Activated T-cell treated with anti-CD3 and anti-CD28 coated beads for 24 hours (primary cell): ENCODE results near the gene HPSE.
A peak's percentile ranks its signal among the peaks of the same experiment; 100 is the strongest.
"Not testable (repeated sequence)": the region's sequence is repeated elsewhere in the genome, so short reads cannot be mapped to it uniquely, and the experiment has no call there.

Experiments
- DNase-seq: peaks from one replicate; pipeline ENCODE4 v3.0.0-alpha.2; 2020; ENCODE audit warnings: low read depth

The HPSE gene

GRCh38 chr4:83331956-83332355 is 2.7 kb downstream of the HPSE start:
- no peak for DNase-seq

- DNase-seq, result no peak
Measured at GRCh38 chr4:83329521-83330110, 5.0 kb downstream of the HPSE start.

- DNase-seq, result no peak
Measured at GRCh38 chr4:83328521-83329187, 6.0 kb downstream of the HPSE start.

- DNase-seq, result no peak
Measured at GRCh38 chr4:83326546-83326945, 8.1 kb downstream of the HPSE start.

- not testable (repeated sequence) for DNase-seq
Measured at GRCh38 chr4:83325306-83325705, 9.3 kb downstream of the HPSE start.

GRCh38 chr4:83323136-83323535 is 11.5 kb downstream of the HPSE start:
- DNase-seq, result no peak

- DNase-seq, result no peak
Measured at GRCh38 chr4:83320548-83320947, 14.1 kb downstream of the HPSE start.

- no peak for DNase-seq
Measured at GRCh38 chr4:83318666-83319065, 16.0 kb downstream of the HPSE start.

- DNase-seq, result no peak
Measured at GRCh38 chr4:83317671-83318070, 17.0 kb downstream of the HPSE start.

- DNase-seq, result no peak
Measured at GRCh38 chr4:83316459-83317165, 18.0 kb downstream of the HPSE start.

GRCh38 chr4:83315341-83315870 is 19.2 kb downstream of the HPSE start:
- no peak for DNase-seq

- DNase-seq, result no peak
Measured at GRCh38 chr4:83308672-83309071, 26.0 kb downstream of the HPSE start.

- DNase-seq, result no peak
Measured at GRCh38 chr4:83307920-83308319, 26.7 kb downstream of the HPSE start.

- DNase-seq, result no peak
Measured at GRCh38 chr4:83305187-83305586, 29.5 kb downstream of the HPSE start.

GRCh38 chr4:83297548-83298260 is 36.9 kb downstream of the HPSE start:
- DNase-seq, result no peak

GRCh38 chr4:83293305-83294046 is 41.2 kb downstream of the HPSE start:
- DNase-seq, result no peak

- DNase-seq, result not testable (repeated sequence)
Measured at GRCh38 chr4:83290059-83290774, 44.4 kb downstream of the HPSE start.

GRCh38 chr4:83288381-83288780 is 46.3 kb downstream of the HPSE start:
- DNase-seq, result not testable (repeated sequence)

GRCh38 chr4:83285055-83285407 is 49.6 kb downstream of the HPSE start:
- no peak for DNase-seq

GRCh38 chr4:83284193-83285054 is 50.2 kb downstream of the HPSE start, which contains the start of gene COQ2:
Gene COQ2, minus strand, starts transcription at chr4:83284798. Its CDS starts 34 bp downstream, at chr4:83284764.
- DNase-seq, result peak; percentile 91
